HUES64 (cell line): Measurements from ENCODE around the gene RPS15.
A peak's percentile ranks its signal among the peaks of the same experiment; 100 is the strongest.

Source experiments
- H3K27ac ChIP-seq: 2 replicates; pipeline ENCODE4 v1.7.0; 2013; ENCODE audit warnings: low read depth, low read length, inconsistent platforms
- H3K27me3 ChIP-seq: 2 replicates; pipeline ENCODE4 v1.6.1; 2013; ENCODE audit warnings: mild to moderate bottlenecking, low read length; ENCODE audit not compliant: insufficient read depth
- H3K36me3 ChIP-seq: 2 replicates; pipeline ENCODE4 v1.6.1; 2013; ENCODE audit warnings: mild to moderate bottlenecking, low read length; ENCODE audit not compliant: insufficient read depth
- H3K4me1 ChIP-seq: 2 replicates; pipeline ENCODE4 v1.6.1; 2013; ENCODE audit warnings: mild to moderate bottlenecking, low read length, moderate library complexity; ENCODE audit not compliant: insufficient read depth
- H3K4me3 ChIP-seq: 2 replicates; pipeline ENCODE4 v1.5.1; 2013; ENCODE audit warnings: mild to moderate bottlenecking, low read length, moderate library complexity
- H3K9ac ChIP-seq: 2 replicates; pipeline ENCODE4 v1.6.1; 2013; ENCODE audit warnings: mild to moderate bottlenecking, low read depth, low read length
- H3K9me3 ChIP-seq: 2 replicates; pipeline ENCODE4 v1.6.1; 2013; ENCODE audit warnings: low read depth, low read length; ENCODE audit not compliant: insufficient read depth
- WGBS: fragments of 150-250, 120-280 bp; methylation state at CpG from one replicate; pipeline ENCODE4 v1.1.7; 2013; ENCODE audit warnings: missing lambda C conversion rate; 5-methylcytosine and 5-hydroxymethylcytosine counted together

RPS15 gene

GRCh38 chr19:1487576-1488281 is 49.5 kb downstream of the RPS15 start:
- Histone ChIP-seq H3K4me1 (0 out of 2 replicates have a peak, but pooled peaks cover 3% of the 10 kb centered on the region), H3K4me3 (no peak overlapping the region), H3K9ac (no peak overlapping the region), H3K9me3 (no peaks in the 10 kb centered on the region), H3K36me3 (no peaks in the 10 kb centered on the region), H3K27me3 (peaks cover 17% of the 10 kb centered on the region), H3K27ac (no peak overlapping the region)
- 93% methylated on average over 40 of the region's 40 CpGs for WGBS

DNA sequence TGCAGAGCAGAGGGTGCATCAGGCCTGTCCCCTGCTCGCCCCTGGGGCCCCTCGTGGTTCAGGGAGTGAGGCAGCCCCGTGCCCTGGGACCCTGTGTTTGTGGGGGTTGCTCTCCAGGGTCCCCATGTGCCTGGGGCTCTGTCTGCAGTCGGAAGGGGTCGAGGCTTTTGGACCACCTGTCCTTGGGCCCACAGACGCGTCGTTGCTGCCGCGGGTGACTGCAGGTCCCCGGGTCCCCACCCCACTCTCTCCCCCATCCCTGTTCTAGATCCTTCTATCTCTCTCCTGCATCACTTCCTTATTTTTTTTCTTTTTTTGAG is 50.0 kb downstream of the RPS15 start:
- H3K4me1 ChIP-seq = 0 out of 2 replicates have a peak, but pooled peaks cover 3% of the 10 kb centered on the region
- H3K27ac ChIP-seq = no peak overlapping the region
- 94% methylated on average over 11 of the region's 11 CpGs for WGBS
- no peak overlapping the region for H3K4me3 ChIP-seq
- H3K27me3 ChIP-seq = peaks cover 22% of the 10 kb centered on the region
- H3K36me3 ChIP-seq = no peaks in the 10 kb centered on the region
- no peaks in the 10 kb centered on the region for H3K9me3 ChIP-seq
- H3K9ac ChIP-seq = no peak overlapping the region

- H3K36me3 ChIP-seq = no peaks in the 10 kb centered on the region
- H3K4me1 ChIP-seq = 0 out of 2 replicates have a peak, but pooled peaks cover 3% of the 10 kb centered on the region
- peak overlapping the region; percentile 68 for H3K9ac ChIP-seq
- WGBS = 34% methylated on average over 37 of the region's 37 CpGs
- H3K27ac ChIP-seq = no peak overlapping the region
- H3K9me3 ChIP-seq = no peaks in the 10 kb centered on the region
- H3K4me3 ChIP-seq = peak overlapping the region; percentile 82
- peaks cover 30% of the 10 kb centered on the region for H3K27me3 ChIP-seq
These were observed 51.5 kb downstream of the RPS15 start for GRCh38 chr19:1489463-1490310.
